ENCODE results near the gene SLC44A2. TPM values are rescaled to one million over a fixed set of nuclear protein-coding genes. Genes with fewer than 3 reads are reported as not detected.

SLC44A2 gene
- total and polyA plus RNA-seq, 10 donors: 108 to 358 (median 225) TPM

DNA sequence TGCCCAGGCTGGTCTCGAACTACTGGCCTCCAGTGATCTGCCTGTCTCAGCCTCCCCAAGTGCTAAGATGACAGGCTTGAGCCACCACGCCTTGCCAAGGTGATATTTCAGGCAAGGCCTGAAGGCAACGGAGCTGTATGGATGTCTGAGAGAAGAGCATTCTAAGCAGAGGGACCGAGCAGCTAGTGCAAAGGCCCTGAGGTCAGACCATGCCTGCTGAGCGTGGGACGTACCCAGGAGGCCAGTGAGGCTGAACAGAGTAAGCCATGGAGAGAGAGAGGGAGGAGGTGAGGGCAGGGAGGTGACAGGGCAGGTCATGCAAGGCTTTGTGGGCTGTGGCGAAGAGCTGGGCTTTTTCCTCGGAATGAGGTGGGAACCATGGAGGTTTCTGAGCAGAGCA lies 3.4 kb upstream of the SLC44A2 start:
- Histone ChIP-seq H3K9me3 (no peaks in the 10 kb centered on the region), H3K4me1 (peaks cover 8 to 100% (median 54%) of the 10 kb centered on the region in 6 donors), H3K27me3 (replicated peaks in 1 of 7) (no peaks in the 10 kb centered on the region), H3K4me3 (no peak overlapping the region), H3K27ac (peak overlapping the region in 2 of 8 donors; percentile 12 to 27), H3K36me3 (peaks cover 0 to 99% (median 23%) of the 10 kb centered on the region in 6 donors)
- TF ChIP-seq, protein P1, sequence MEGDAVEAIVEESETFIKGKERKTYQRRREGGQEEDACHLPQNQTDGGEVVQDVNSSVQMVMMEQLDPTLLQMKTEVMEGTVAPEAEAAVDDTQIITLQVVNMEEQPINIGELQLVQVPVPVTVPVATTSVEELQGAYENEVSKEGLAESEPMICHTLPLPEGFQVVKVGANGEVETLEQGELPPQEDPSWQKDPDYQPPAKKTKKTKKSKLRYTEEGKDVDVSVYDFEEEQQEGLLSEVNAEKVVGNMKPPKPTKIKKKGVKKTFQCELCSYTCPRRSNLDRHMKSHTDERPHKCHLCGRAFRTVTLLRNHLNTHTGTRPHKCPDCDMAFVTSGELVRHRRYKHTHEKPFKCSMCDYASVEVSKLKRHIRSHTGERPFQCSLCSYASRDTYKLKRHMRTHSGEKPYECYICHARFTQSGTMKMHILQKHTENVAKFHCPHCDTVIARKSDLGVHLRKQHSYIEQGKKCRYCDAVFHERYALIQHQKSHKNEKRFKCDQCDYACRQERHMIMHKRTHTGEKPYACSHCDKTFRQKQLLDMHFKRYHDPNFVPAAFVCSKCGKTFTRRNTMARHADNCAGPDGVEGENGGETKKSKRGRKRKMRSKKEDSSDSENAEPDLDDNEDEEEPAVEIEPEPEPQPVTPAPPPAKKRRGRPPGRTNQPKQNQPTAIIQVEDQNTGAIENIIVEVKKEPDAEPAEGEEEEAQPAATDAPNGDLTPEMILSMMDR (IDR thresholded peaks at IDR 0.05 in 8 of 11, conservative IDR thresholded peaks at IDR 0.05 in 3 of 11): no peak
- TF ChIP-seq POLR2AphosphoS5 (IDR thresholded peaks at IDR 0.05): peak in 2 of 3 donors; percentile 25 to 40
- intact Hi-C loops (cut with DNase I; ENCODE audit: low total_unique reads): no loop called here
- 89 to 98% (median 95%) methylated on average over 8 of the region's 8 CpGs for WGBS, 5 donors
- no peak for DNase-seq

DNA sequence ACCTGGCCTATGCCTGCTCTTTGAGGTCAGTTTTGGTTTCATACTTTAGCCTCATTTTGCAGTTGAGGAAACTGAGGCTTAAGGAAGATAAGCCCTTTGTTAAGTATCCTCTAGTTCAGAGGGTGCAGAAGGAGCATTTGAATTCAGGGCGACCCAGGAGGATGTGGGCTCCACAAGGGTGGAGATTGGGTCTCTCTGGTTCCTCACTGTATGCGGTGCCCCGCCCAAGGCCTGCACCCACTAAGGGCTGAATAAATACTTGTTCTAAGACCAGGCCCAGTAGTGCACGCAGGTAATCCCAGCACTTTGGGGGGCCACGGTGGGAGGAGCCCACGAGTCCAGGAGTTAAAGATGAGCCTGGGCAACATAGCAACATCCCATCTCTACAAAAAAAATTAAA lies 768 bp upstream of the SLC44A2 start:
- H3K36me3 ChIP-seq: peaks cover 4 to 100% (median 42%) of the 10 kb centered on the region in 6 donors
- H3K27ac ChIP-seq: peak overlapping the region in 7 of 8 donors; percentile 20 to 81 (median 70)
- DNase-seq: no peak
- intact Hi-C loops (cut with DNase I; ENCODE audit: low total_unique reads): no loop called here
- H3K9me3 ChIP-seq: no peaks in the 10 kb centered on the region
- TF ChIP-seq POLR2AphosphoS5 (IDR thresholded peaks at IDR 0.05): no peak
- no peak for TF ChIP-seq POLR2A (IDR thresholded peaks at IDR 0.05)
- TF ChIP-seq, protein P1 (IDR thresholded peaks at IDR 0.05 in 8 of 11, conservative IDR thresholded peaks at IDR 0.05 in 3 of 11): no peak
- peak overlapping the region in 1 of 8 donors; percentile 45 for H3K4me3 ChIP-seq
- H3K27me3 ChIP-seq (replicated peaks in 1 of 7): no peaks in the 10 kb centered on the region
- H3K4me1 ChIP-seq: peaks cover 8 to 91% (median 44%) of the 10 kb centered on the region in 6 donors
- 59 to 72% (median 69%) methylated on average over 6 of the region's 6 CpGs for WGBS, 5 donors

DNA sequence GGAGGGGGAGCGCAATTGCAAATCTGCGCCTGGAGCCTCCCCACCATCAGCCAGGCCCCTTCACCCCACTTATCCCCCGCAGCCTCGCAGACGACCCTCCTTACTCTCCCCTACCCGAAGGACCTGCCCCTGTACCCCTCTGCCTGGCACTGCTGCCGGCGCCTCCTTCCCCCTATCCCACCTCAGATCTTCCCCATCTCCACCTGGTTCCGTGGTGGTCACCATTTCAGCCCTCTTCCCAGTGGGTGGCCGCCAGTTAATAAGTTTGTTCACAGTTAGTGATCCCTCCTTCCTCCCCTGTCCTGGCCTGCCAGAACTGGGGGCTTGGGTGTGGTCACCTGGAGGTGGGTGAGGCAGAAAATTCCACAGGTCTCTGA lies 397 bp downstream of the SLC44A2 start:
- intact Hi-C loops (cut with DNase I; ENCODE audit: low total_unique reads): no loop called here
- DNase-seq: no peak
- no peaks in the 10 kb centered on the region for H3K9me3 ChIP-seq
- H3K4me1 ChIP-seq: peaks cover 8 to 80% (median 43%) of the 10 kb centered on the region in 6 donors
- peak overlapping the region in 7 of 8 donors; percentile 17 to 64 (median 41) for H3K4me3 ChIP-seq
- peak overlapping the region; percentile 36 to 81 (median 71) for H3K27ac ChIP-seq
- TF ChIP-seq POLR2A (IDR thresholded peaks at IDR 0.05) (no peak), POLR2AphosphoS5 (IDR thresholded peaks at IDR 0.05) (no peak)
- TF ChIP-seq, protein P1 (IDR thresholded peaks at IDR 0.05 in 8 of 11, conservative IDR thresholded peaks at IDR 0.05 in 3 of 11): no peak
- H3K36me3 ChIP-seq: peaks cover 4 to 100% (median 50%) of the 10 kb centered on the region in 6 donors
- WGBS, 5 donors: 65 to 86% (median 73%) methylated on average over 8 to 10 of the region's 10 CpGs
- no peaks in the 10 kb centered on the region for H3K27me3 ChIP-seq (replicated peaks in 1 of 7)

DNA sequence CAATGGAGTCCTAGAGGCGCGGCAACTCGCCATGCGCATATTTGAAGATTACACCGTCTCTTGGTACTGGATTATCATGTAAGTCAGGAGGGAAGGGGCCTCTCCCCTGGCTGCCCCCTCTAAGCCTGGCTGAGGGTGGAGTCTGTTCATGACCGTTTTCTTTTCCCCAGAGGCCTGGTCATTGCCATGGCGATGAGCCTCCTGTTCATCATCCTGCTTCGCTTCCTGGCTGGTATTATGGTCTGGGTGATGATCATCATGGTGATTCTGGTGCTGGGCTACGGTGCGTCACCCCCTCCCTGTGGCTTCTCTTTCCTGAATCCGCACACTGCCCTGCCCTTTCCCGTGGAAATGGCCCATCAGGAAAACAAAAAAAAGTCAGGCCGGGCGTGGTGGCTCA lies 6.5 kb downstream of the SLC44A2 start:
- peak overlapping the region in 5 of 8 donors; percentile 10 to 72 (median 40) for H3K27ac ChIP-seq
- intact Hi-C loops (cut with DNase I; ENCODE audit: low total_unique reads): no loop called here
- no peaks in the 10 kb centered on the region for H3K9me3 ChIP-seq
- peaks cover 0 to 56% (median 28%) of the 10 kb centered on the region in 6 donors for H3K4me1 ChIP-seq
- H3K27me3 ChIP-seq (replicated peaks in 1 of 7): no peaks in the 10 kb centered on the region
- no peak for DNase-seq
- H3K36me3 ChIP-seq: peaks cover 4 to 100% (median 97%) of the 10 kb centered on the region in 6 donors
- TF ChIP-seq, protein P1 (IDR thresholded peaks at IDR 0.05 in 8 of 11, conservative IDR thresholded peaks at IDR 0.05 in 3 of 11): no peak
- TF ChIP-seq POLR2A (IDR thresholded peaks at IDR 0.05): no peak
- TF ChIP-seq POLR2AphosphoS5 (IDR thresholded peaks at IDR 0.05): peak in 2 of 3 donors; percentile 55 to 60
- H3K4me3 ChIP-seq: no peak overlapping the region
- 69 to 85% (median 76%) methylated on average over 14 of the region's 14 CpGs for WGBS, 5 donors
